B cell (primary cell): ENCODE data around the gene CACNA1D. TPM values are rescaled to one million over a fixed set of nuclear protein-coding genes. Genes with fewer than 3 reads are reported as not detected.
A peak's percentile ranks its signal among the peaks of the same experiment; 100 is the strongest.

Source experiments
- ATAC-seq: fragments of 200-7000 bp; cut with Tn5 transposase; one replicate; pipeline ENCODE4 v1.10.0; 2021; ENCODE audit warnings: low read depth, mild to moderate bottlenecking, moderate number of reproducible peaks, moderate library complexity
- CTCF ChIA-PET: fragments of 350-600 bp; sonication (Branson Sonifier 250); formaldehyde crosslinking; loops from one replicate; lab custom pipeline; 2021; ENCODE audit warnings: antibody characterized with exemption, inconsistent platforms; lab: Charles Lee
- POLR2A ChIA-PET: fragments of 350-600 bp; sonication (Branson Sonifier 250); formaldehyde crosslinking; loops from one replicate; lab custom pipeline; 2021; ENCODE audit warnings: antibody characterized with exemption; lab: Charles Lee
- DNase-seq: peaks from one replicate; pipeline ENCODE4 v3.0.0; 2013
- H2AFZ ChIP-seq: 2 replicates; pipeline ENCODE4 v1.6.1; 2012; ENCODE audit warnings: mild to moderate bottlenecking, low read depth, low read length; ENCODE audit not compliant: insufficient read depth, poor library complexity, severe bottlenecking
- H3K27ac ChIP-seq, 2 donors: 1 replicate in 1 of 2; 2 replicates in 1 of 2; pipeline ENCODE4 v1.5.1; 2012 to 2013; ENCODE audit warnings: low read length in 2 of 2, mild to moderate bottlenecking in 2 of 2, moderate library complexity in 1 of 2
- H3K27me3 ChIP-seq, 4 experiments: fragments of 200-600 bp in 1 of 4; sonication (generic) in 1 of 4; replicated peaks in 1 of 4; 1 replicate in 2 of 4; 2 replicates in 2 of 4; pipeline versions ENCODE4 v1.6.1 to v1.7.0; 2013 to 2016; ENCODE audit warnings: low read length in 3 of 4, mild to moderate bottlenecking in 2 of 4, mixed read lengths in 1 of 4, moderate library complexity in 1 of 4; ENCODE audit not compliant: insufficient read depth in 4 of 4, control insufficient read depth in 3 of 4; ENCODE audit errors: control extremely low read depth in 1 of 4
- H3K36me3 ChIP-seq, 2 experiments: replicated peaks in 1 of 2; 1 replicate in 1 of 2; 2 replicates in 1 of 2; pipeline versions ENCODE4 v1.6.1 to v1.7.1; 2013; ENCODE audit warnings: low read length in 1 of 2; ENCODE audit not compliant: insufficient read depth in 2 of 2, control insufficient read depth in 1 of 2; ENCODE audit errors: control extremely low read depth in 1 of 2, extremely low read depth in 1 of 2
- H3K4me1 ChIP-seq, 2 donors: fragments of 200-600 bp in 1 of 2; sonication (generic) in 1 of 2; 1 replicate in 1 of 2; 2 replicates in 1 of 2; pipeline versions ENCODE4 v1.5.1 to v1.6.1; 2013 to 2017; ENCODE audit warnings: low read length in 2 of 2; ENCODE audit not compliant: control insufficient read depth in 2 of 2, insufficient read depth in 2 of 2
- H3K4me2 ChIP-seq: replicated peaks from 2 replicates; pipeline ENCODE3; 2012; ENCODE audit warnings: mild to moderate bottlenecking, low read depth, low read length; ENCODE audit not compliant: poor library complexity, severe bottlenecking
- H3K4me3 ChIP-seq, 5 experiments: fragments of 200-600 bp in 1 of 5; sonication (generic) in 1 of 5; 1 replicate in 3 of 5; 2 replicates in 2 of 5; pipeline versions ENCODE4 v1.5.1 to v1.7.0; 2011 to 2016; ENCODE audit warnings: low read length in 4 of 5, mild to moderate bottlenecking in 4 of 5, low read depth in 2 of 5, control low read depth in 1 of 5, moderate library complexity in 1 of 5; ENCODE audit not compliant: insufficient read depth in 1 of 5; ENCODE audit errors: control extremely low read depth in 1 of 5, extremely low read depth in 1 of 5
- H3K79me2 ChIP-seq: fragments of 200-600 bp; sonication (generic); one replicate; pipeline ENCODE4 v1.6.0; 2016; ENCODE audit warnings: low read length; ENCODE audit not compliant: control insufficient read depth, insufficient read depth
- H3K9ac ChIP-seq: fragments of 200-600 bp; sonication (generic); 2 replicates; pipeline ENCODE4 v1.6.1; 2017; ENCODE audit warnings: mild to moderate bottlenecking, low read length, moderate library complexity
- H3K9me3 ChIP-seq, 3 donors: one replicate each; pipeline versions ENCODE4 v1.6.1 to v1.7.1; 2013; ENCODE audit warnings: low read length in 2 of 3; ENCODE audit not compliant: control insufficient read depth in 2 of 3, insufficient read depth in 1 of 3; ENCODE audit errors: control extremely low read depth in 1 of 3
- H4K20me1 ChIP-seq: 2 replicates; pipeline ENCODE4 v1.6.0; 2012; ENCODE audit warnings: mild to moderate bottlenecking, low read length; ENCODE audit not compliant: insufficient read depth, control insufficient read depth, poor library complexity, severe bottlenecking
- H3K27ac Mint-ChIP-seq: one replicate; pipeline ENCODE4 v1.8.0; 2021; ENCODE audit warnings: mixed read lengths
- H3K27me3 Mint-ChIP-seq: one replicate; pipeline ENCODE4 v1.8.0; 2021; ENCODE audit warnings: mixed read lengths
- H3K4me1 Mint-ChIP-seq: one replicate; pipeline ENCODE4 v1.8.0; 2021; ENCODE audit warnings: mixed read lengths
- H3K4me3 Mint-ChIP-seq: one replicate; pipeline ENCODE4 v1.8.0; 2021; ENCODE audit warnings: mixed read lengths
- H3K9me3 Mint-ChIP-seq: one replicate; pipeline ENCODE4 v1.8.0; 2022; ENCODE audit warnings: mixed read lengths; ENCODE audit not compliant: insufficient read depth
- CTCF ChIP-seq: fragments of 200-600 bp; IDR thresholded peaks from one replicate; pipeline ENCODE4 v1.8.0; 2022; ENCODE audit warnings: antibody characterized with exemption, mild to moderate bottlenecking
- EZH2 ChIP-seq: IDR thresholded peaks from 2 replicates; pipeline ENCODE4 v1.6.1; 2012; ENCODE audit warnings: borderline replicate concordance, low read depth, mild to moderate bottlenecking, moderate library complexity, low read length; ENCODE audit not compliant: insufficient read depth, poor library complexity, severe bottlenecking
- WGBS: methylation state at CpG from one replicate; pipeline ENCODE4 v1.1.5; 2013; ENCODE audit warnings: missing lambda C conversion rate; ENCODE audit not compliant: insufficient coverage; 5-methylcytosine and 5-hydroxymethylcytosine counted together
- intact Hi-C: fragments of 100-400 bp; cut with micrococcal nuclease; formaldehyde crosslinking; loops from one replicate; pipeline ENCODE4 v1.10.0; 2022
- polyA plus RNA-seq: library from polyadenylated mRNA; depleted of rRNA; stranded (reverse); fragments of >200 nt; gene quantifications from 2 replicates; pipeline ENCODE4 v1.2.3, GENCODE V29; 2012
- total RNA-seq, 2 donors: library from RNA; stranded (reverse); fragments of 120-200 nt in 1 of 2; gene quantifications; 1 replicate in 1 of 2; 2 replicates in 1 of 2; pipeline versions ENCODE4 v1.2.3 to v1.2.4, GENCODE V29; 2013 to 2022

Gene CACNA1D
- total and polyA plus RNA-seq, 2 donors (not counting 1 experiment from before 2014, with no cell fraction given) = 0.06 to 0.07 TPM

- Histone ChIP-seq H3K36me3 (no peaks in the 10 kb centered on the region), H3K79me2 (no peaks in the 10 kb centered on the region), H3K4me2 (no peak overlapping the region), H3K4me3 (peak overlapping the region in 1 of 5 experiments; percentile 21), H3K9ac (no peak overlapping the region), H3K27ac (no peak overlapping the region), H4K20me1 (no peaks in the 10 kb centered on the region), H3K9me3 (no peaks in the 10 kb centered on the region), H2AFZ (no peak overlapping the region), H3K4me1 (peaks cover 0 to 3% of the 10 kb centered on the region in 2 donors), H3K27me3 (peaks cover 0 to 10% (median 0%) of the 10 kb centered on the region in 4 experiments)
- ATAC-seq (no peak), DNase-seq (no peak)
- CTCF ChIA-PET = interaction anchor here (1.0 to 1.2 kb wide), 4 partner anchors 16 to 593 kb away, joined by 3 to 4 read pairs (median 4); no protein-coding TSS in a partner anchor
- Mint-ChIP-seq H3K9me3 (no peaks in the 10 kb centered on the region), H3K27me3 (no peaks in the 10 kb centered on the region), H3K4me3 (no peak overlapping the region), H3K4me1 (peaks cover 2% of the 10 kb centered on the region), H3K27ac (no peak overlapping the region)
- TF ChIP-seq CTCF (no peak), EZH2 (no peak)
- POLR2A ChIA-PET = no interaction called here
- intact Hi-C loops = no loop called here
Observed at GRCh38 chr3:53707222-53707621, 212.8 kb downstream of the CACNA1D start.

- H3K4me3 ChIP-seq = peak overlapping the region in 1 of 5 experiments; percentile 21
- Mint-ChIP-seq H3K27ac (no peak overlapping the region), H3K9me3 (no peaks in the 10 kb centered on the region), H3K4me1 (peaks cover 5% of the 10 kb centered on the region), H3K4me3 (no peak overlapping the region), H3K27me3 (no peaks in the 10 kb centered on the region)
- no peaks in the 10 kb centered on the region for H3K9me3 ChIP-seq
- 93% methylated on average over 3 of the region's 4 CpGs for WGBS
- peaks cover 0 to 9% of the 10 kb centered on the region in 2 donors for H3K4me1 ChIP-seq
- no peak overlapping the region for H2AFZ ChIP-seq
- H3K36me3 ChIP-seq = no peaks in the 10 kb centered on the region
- ATAC-seq = no peak
- POLR2A ChIA-PET = no interaction called here
- peaks cover 0 to 10% (median 0%) of the 10 kb centered on the region in 4 experiments for H3K27me3 ChIP-seq
- H3K4me2 ChIP-seq = no peak overlapping the region
- TF ChIP-seq CTCF = no peak
- no peak for TF ChIP-seq EZH2
- no peaks in the 10 kb centered on the region for H4K20me1 ChIP-seq
- CTCF ChIA-PET = interaction anchor here (0.9 to 1.5 kb wide), 4 partner anchors 11 to 408 kb away, joined by 3 to 5 read pairs (median 4); no protein-coding TSS in a partner anchor
- intact Hi-C loops = no loop called here
- no peaks in the 10 kb centered on the region for H3K79me2 ChIP-seq
- DNase-seq = no peak
- H3K9ac ChIP-seq = no peak overlapping the region
- H3K27ac ChIP-seq = no peak overlapping the region
Observed at GRCh38 chr3:53708001-53708621, 213.7 kb downstream of the CACNA1D start.
